Chondrocyte (in vitro differentiated cells): Measurements from ENCODE around the gene SEL1L2. TPM values are rescaled to one million over a fixed set of nuclear protein-coding genes. Genes with fewer than 3 reads are reported as not detected.

ENCODE experiments used
- DNase-seq: peaks from one replicate; pipeline ENCODE4 v3.0.0; 2021; ENCODE audit warnings: mixed read lengths, low spot score
- H3K27ac Mint-ChIP-seq: one replicate; pipeline ENCODE4 v1.8.0; 2021; ENCODE audit warnings: mild to moderate bottlenecking, moderate library complexity, mixed read lengths; ENCODE audit not compliant: unreplicated experiment
- H3K27me3 Mint-ChIP-seq: 2 replicates; pipeline ENCODE4 v1.8.0; 2021; ENCODE audit warnings: low read depth, mixed read lengths
- H3K36me3 Mint-ChIP-seq: 2 replicates; pipeline ENCODE4 v1.8.0; 2021; ENCODE audit warnings: low read depth, mixed read lengths
- H3K4me1 Mint-ChIP-seq: 2 replicates; pipeline ENCODE4 v1.8.0; 2021; ENCODE audit warnings: low read depth, mild to moderate bottlenecking, mixed read lengths
- H3K4me3 Mint-ChIP-seq: one replicate; pipeline ENCODE4 v1.8.0; 2021; ENCODE audit warnings: mild to moderate bottlenecking, moderate library complexity, mixed read lengths; ENCODE audit not compliant: unreplicated experiment
- H3K9me3 Mint-ChIP-seq: 2 replicates; pipeline ENCODE4 v1.8.0; 2021; ENCODE audit warnings: low read depth, mixed read lengths
- CTCF ChIP-seq: fragments of 200-600 bp; sonication (generic); IDR thresholded peaks from 2 replicates; pipeline ENCODE4 v1.5.0; 2021; ENCODE audit warnings: antibody characterized with exemption, mild to moderate bottlenecking, moderate library complexity
- total RNA-seq: library from RNA; stranded (reverse); gene quantifications from 3 replicates; pipeline ENCODE4 v1.2.1, GENCODE V29; 2021

The SEL1L2 gene
- total RNA-seq, 1 donor from 2014 or later = not detected

DNA sequence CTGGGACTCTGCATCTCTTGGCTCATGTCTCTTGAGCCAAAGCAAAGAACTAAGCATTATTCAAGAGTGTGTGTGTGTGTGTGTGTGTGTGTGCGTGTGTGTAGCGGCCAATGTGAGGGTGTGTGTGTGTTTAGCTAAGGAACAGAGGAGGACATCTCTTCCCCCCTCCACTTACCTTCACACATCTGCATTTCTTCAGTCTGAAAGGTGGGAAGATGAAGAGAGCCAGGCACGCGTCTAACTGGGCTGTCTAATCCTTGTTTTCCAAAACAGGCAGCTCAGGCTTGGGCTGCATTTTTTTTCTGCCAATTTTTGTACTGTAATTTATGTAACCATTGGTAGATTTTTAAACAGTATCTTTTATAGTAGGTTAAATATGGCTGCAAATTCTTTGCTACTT lies 146.1 kb downstream of the SEL1L2 start:
- no peak for DNase-seq
- Mint-ChIP-seq H3K4me1 (peaks cover 4% of the 10 kb centered on the region), H3K36me3 (no peaks in the 10 kb centered on the region), H3K27ac (no peak overlapping the region), H3K4me3 (no peak overlapping the region), H3K9me3 (peaks cover 3% of the 10 kb centered on the region), H3K27me3 (peaks cover 17% of the 10 kb centered on the region)
- TF ChIP-seq CTCF = no peak

DNA sequence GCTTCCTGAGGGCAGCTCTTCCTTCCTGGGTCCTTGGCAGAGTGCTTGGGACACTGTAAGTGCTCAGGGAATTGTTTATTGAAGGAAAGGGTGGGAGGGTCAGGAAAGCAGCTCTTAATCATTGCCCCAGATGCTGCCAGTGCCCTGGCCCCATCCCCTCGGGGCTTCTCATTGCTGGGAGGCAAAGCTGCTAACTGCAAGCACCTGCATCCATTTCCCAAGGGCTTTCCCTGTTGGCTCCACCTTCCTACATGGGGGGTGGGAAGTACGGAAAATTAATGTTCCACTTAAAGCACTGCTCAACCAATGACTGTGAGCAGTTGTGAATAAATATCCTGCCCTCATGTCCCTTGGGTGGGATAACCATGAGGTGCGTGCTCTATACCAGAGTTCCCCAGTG lies 149.2 kb downstream of the SEL1L2 start:
- peaks cover 16% of the 10 kb centered on the region for H3K27me3 Mint-ChIP-seq

DNA sequence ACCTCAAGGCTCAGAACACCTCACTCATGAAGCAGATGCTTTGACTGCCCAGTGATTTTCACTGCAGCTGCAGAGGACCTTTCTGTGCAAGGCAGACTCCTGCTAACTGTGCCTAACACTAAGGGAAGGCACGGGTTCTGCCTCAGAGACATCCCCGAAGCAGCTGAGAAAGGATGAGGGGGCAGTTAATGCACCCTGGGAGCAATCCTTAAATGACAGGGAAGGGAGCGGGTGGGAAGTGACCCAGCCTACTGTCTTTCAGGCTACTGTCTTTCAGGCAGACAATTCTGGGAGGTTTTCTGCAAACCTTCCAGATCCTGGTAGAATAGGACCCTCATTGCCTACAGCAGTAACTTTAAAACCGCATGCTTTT lies 150.3 kb downstream of the SEL1L2 start:
- Mint-ChIP-seq H3K4me1 (peaks cover 9% of the 10 kb centered on the region), H3K27me3 (peaks cover 23% of the 10 kb centered on the region), H3K4me3 (no peak overlapping the region), H3K9me3 (no peaks in the 10 kb centered on the region), H3K36me3 (no peaks in the 10 kb centered on the region), H3K27ac (no peak overlapping the region)
- TF ChIP-seq CTCF = no peak
- no peak for DNase-seq

More for the DNA sequence above, 149.2 kb downstream of the SEL1L2 start:
- H3K4me3 Mint-ChIP-seq = no peak overlapping the region
- peaks cover 9% of the 10 kb centered on the region for H3K4me1 Mint-ChIP-seq
- H3K9me3 Mint-ChIP-seq = no peaks in the 10 kb centered on the region
- H3K27ac Mint-ChIP-seq = no peak overlapping the region
- H3K36me3 Mint-ChIP-seq = no peaks in the 10 kb centered on the region
- DNase-seq = no peak
- TF ChIP-seq CTCF = no peak

- peaks cover 20% of the 10 kb centered on the region for H3K27me3 Mint-ChIP-seq
Measured at GRCh38 chr20:13839421-13840092, 150.9 kb downstream of the SEL1L2 start.

GRCh38 chr20:13838664-13839063 lies 151.8 kb downstream of the SEL1L2 start:
- Mint-ChIP-seq H3K4me3 (no peak overlapping the region), H3K4me1 (peaks cover 9% of the 10 kb centered on the region), H3K27me3 (peaks cover 20% of the 10 kb centered on the region), H3K9me3 (no peaks in the 10 kb centered on the region), H3K27ac (no peak overlapping the region), H3K36me3 (no peaks in the 10 kb centered on the region)
- DNase-seq = no peak
- no peak for TF ChIP-seq CTCF

More at GRCh38 chr20:13839421-13840092, 150.9 kb downstream of the SEL1L2 start:
- TF ChIP-seq CTCF = no peak
- H3K36me3 Mint-ChIP-seq = no peaks in the 10 kb centered on the region
- H3K27ac Mint-ChIP-seq = no peak overlapping the region
- H3K9me3 Mint-ChIP-seq = no peaks in the 10 kb centered on the region
- no peak for DNase-seq
- H3K4me1 Mint-ChIP-seq = peaks cover 9% of the 10 kb centered on the region
- no peak overlapping the region for H3K4me3 Mint-ChIP-seq
